Aorta (tissue), 5 donors: ENCODE data around the gene APOL1. TPM values are rescaled to one million over a fixed set of nuclear protein-coding genes. Genes with fewer than 3 reads are reported as not detected.

Source experiments
- ATAC-seq: fragments of 200-7000 bp; cut with Tn5 transposase; one replicate; pipeline ENCODE4 v1.9.1; 2022; ENCODE audit warnings: moderate library complexity; ENCODE audit not compliant: low FRiP score
- DNase-seq, 2 donors: peaks; one replicate each; pipeline ENCODE4 v3.0.0-alpha.2; 2020
- H3K27ac ChIP-seq, 2 donors: one replicate each; pipeline ENCODE4 v1.5.1; 2013; ENCODE audit warnings: low read length in 2 of 2, mild to moderate bottlenecking in 2 of 2, moderate library complexity in 2 of 2, control low read depth in 1 of 2, inconsistent platforms in 1 of 2, low read depth in 1 of 2
- H3K27me3 ChIP-seq, 2 donors: one replicate each; pipeline ENCODE4 v1.6.1; 2013; ENCODE audit warnings: control low read depth in 1 of 2, low read length in 1 of 2, mild to moderate bottlenecking in 1 of 2, moderate library complexity in 1 of 2; ENCODE audit not compliant: insufficient read depth in 2 of 2, control insufficient read depth in 1 of 2
- H3K36me3 ChIP-seq, 2 donors: one replicate each; pipeline ENCODE4 v1.6.1; 2013; ENCODE audit warnings: control low read depth in 1 of 2, low read length in 1 of 2, mild to moderate bottlenecking in 1 of 2; ENCODE audit not compliant: insufficient read depth in 2 of 2, control insufficient read depth in 1 of 2
- H3K4me1 ChIP-seq, 2 donors: one replicate each; pipeline ENCODE4 v1.6.1; 2013; ENCODE audit warnings: low read length in 2 of 2, control low read depth in 1 of 2, mild to moderate bottlenecking in 1 of 2, moderate library complexity in 1 of 2; ENCODE audit not compliant: insufficient read depth in 2 of 2, control insufficient read depth in 1 of 2
- H3K4me3 ChIP-seq, 2 donors: one replicate each; pipeline ENCODE4 v1.5.1; 2013; ENCODE audit warnings: low read length in 2 of 2, control low read depth in 1 of 2, mild to moderate bottlenecking in 1 of 2
- H3K9me3 ChIP-seq: one replicate; pipeline ENCODE4 v1.6.1; 2013; ENCODE audit warnings: mild to moderate bottlenecking, low read length; ENCODE audit not compliant: control insufficient read depth
- WGBS, 2 donors: extraction: QIAGEN DNeasy Blood & Tissue Kit; methylation state at CpG; one replicate each; pipeline ENCODE4 v1.1.7; 2013; 5-methylcytosine and 5-hydroxymethylcytosine counted together
- intact Hi-C, 2 donors: fragments of 100-400 bp; cut with DNase I; formaldehyde crosslinking; loops; one replicate each; pipeline versions ENCODE4 v1.14.2 to v1.15.0; 2022
- microRNA-seq, 2 donors: library from miRNA; unstranded; fragments of <30 nt; microRNA quantifications; one replicate each; pipeline ENCODE4 v1.2.0, GENCODE V29; 2020
- polyA plus RNA-seq, 2 donors: library from polyadenylated mRNA; stranded (reverse); fragments of 200-250 nt; gene quantifications; one replicate each; pipeline ENCODE4 v1.2.3, GENCODE V29; 2013
- total RNA-seq, 2 donors: library from RNA; stranded (reverse); fragmentation: NEBNext Ultra II Directional; extraction: Animal tissue kit (Norgen Biotek cat#: 25700); gene quantifications; one replicate each; pipeline ENCODE4 v1.2.1, GENCODE V29; 2021
- donor health status: healthy with polysubstance abuse.
- donor health status: Bipolar disorder and iron deficiency.
- donor health status: DM: no; HTN: no; CAD: no.
- donor health status: DM: no; HTN: no; CAD: no.
- donor health status: DM: yes; HTN: yes; CAD: no.

The APOL1 gene
- total and polyA plus RNA-seq, 4 donors = 14.1 to 74.0 (median 43.2) TPM

DNA sequence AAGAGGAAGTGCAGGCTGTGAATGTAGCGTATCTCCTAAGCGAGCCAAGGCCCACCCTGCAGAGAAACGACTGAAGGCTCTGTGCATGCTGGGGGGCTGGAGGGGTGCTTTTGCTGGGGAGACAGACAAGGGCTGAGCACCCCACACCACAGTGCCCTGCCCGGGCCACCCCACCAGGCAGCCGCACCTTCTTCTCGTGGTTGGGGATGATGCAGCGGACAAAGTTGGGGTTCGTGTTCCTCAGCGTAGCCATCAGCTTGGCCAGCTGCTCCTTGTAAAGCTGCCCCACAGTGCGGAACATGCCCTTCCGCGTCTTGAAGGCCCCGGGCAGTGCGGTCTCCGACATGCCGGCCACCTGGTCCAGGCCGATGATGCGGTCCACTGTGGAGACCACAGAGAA is 53.3 kb downstream of the APOL1 start:
- WGBS, 2 donors = 81 to 83% methylated on average over 17 to 18 of the region's 18 CpGs
- ATAC-seq (no peak), DNase-seq (no peak)
- Histone ChIP-seq H3K36me3 (peaks cover 9 to 51% of the 10 kb centered on the region in 2 donors), H3K4me3 (no peak overlapping the region), H3K27ac (no peak overlapping the region), H3K4me1 (no peaks in the 10 kb centered on the region), H3K27me3 (no peaks in the 10 kb centered on the region), H3K9me3 (no peaks in the 10 kb centered on the region)
- intact Hi-C loops = loop anchor here in 1 of 2 donors (5.0 kb wide), 1 partner anchor 166 kb away; no protein-coding TSS in a partner anchor

DNA sequence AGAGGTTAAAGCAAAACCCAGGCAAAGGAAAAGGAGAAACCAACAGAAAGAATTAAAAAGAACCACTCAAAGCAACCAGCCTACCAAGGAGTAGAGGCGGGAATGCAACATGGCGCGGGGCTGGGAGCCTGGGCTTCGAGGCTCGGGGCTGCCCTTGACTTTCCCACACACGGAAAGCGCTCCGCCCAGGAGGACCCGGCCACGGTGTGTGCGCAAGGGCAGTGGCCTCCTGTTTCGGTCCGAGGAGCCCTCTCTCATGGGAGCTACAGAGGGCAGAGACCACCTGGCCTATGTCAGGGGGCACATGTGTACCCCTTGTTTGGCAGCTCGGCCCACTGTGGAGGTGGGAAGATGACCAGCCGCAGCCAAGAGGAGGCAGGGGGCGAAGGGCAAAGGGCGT is 55.9 kb downstream of the APOL1 start:
- Histone ChIP-seq H3K36me3 (peaks cover 12 to 50% of the 10 kb centered on the region in 2 donors), H3K27me3 (no peaks in the 10 kb centered on the region), H3K9me3 (no peaks in the 10 kb centered on the region), H3K4me1 (no peaks in the 10 kb centered on the region), H3K4me3 (no peak overlapping the region), H3K27ac (no peak overlapping the region)
- ATAC-seq (no peak), DNase-seq (no peak)
- 78 to 89% methylated on average over 17 of the region's 17 CpGs for WGBS, 2 donors
- intact Hi-C loops = loop anchor here in 1 of 2 donors (5.0 kb wide), 1 partner anchor 163 kb away; no protein-coding TSS in a partner anchor

DNA sequence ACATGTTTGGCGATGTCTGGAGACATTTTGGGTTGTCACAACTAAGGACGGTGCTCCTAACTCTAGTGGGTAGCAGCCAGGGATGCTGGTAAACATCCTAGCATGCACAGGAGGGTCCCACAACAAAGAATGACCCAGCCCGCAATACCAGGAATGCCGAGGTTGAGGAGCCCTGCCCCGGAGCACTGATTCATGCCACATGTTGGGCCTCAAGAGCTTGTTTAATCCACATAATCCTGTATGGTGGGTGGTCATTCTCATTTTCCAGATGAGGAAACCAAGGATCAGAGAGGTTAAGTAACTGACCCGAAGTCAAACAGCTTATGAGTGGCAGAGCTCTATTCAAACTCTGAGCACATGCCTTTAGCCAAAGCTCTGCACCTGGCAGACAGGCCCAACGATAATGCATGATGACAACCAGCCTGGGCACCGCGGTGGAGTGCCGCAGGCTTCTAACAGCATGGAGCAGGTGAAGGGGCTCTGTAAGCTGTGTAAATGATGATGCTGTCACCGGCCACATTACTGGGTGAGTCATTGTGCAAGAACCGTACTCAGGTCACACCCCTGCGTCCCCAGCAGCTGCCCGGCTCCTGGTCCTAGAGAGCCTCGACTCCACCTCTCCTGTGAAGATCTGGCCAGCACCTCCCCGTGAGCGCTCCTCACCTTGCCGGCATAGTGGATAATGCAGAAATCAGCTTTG is 58.6 kb downstream of the APOL1 start:
- H3K27ac ChIP-seq = no peak overlapping the region

DNA sequence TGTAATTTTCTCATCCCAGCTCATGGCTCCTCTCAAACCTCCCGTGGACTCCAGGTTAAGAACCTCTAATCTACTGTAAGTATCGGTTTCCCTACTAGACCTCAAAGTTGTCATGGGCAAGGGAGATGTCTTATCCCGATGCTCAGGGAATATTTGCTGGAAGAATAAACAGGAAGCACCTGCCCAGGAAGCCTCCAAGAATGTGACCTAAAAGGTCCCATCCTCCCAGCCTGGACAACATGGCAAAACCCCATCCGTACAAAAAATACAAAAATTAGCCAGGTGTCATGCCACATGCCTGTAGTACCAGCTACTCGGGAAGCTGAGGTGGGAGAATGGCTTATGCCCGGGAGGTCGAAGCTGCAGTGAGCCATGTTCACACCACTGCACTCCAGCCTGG is 62.4 kb downstream of the APOL1 start:
- DNase-seq = no peak
- ATAC-seq = no peak
- no peaks in the 10 kb centered on the region for H3K27me3 ChIP-seq
- 64 to 70% methylated on average over 7 of the region's 7 CpGs for WGBS, 2 donors
- no peak overlapping the region for H3K27ac ChIP-seq
- no peaks in the 10 kb centered on the region for H3K9me3 ChIP-seq
- H3K36me3 ChIP-seq = peaks cover 7 to 38% of the 10 kb centered on the region in 2 donors
- no peak overlapping the region for H3K4me3 ChIP-seq
- intact Hi-C loops = no loop called here
- H3K4me1 ChIP-seq = no peaks in the 10 kb centered on the region

More for the DNA sequence above, 58.6 kb downstream of the APOL1 start:
- H3K4me1 ChIP-seq = no peaks in the 10 kb centered on the region
- H3K27me3 ChIP-seq = no peaks in the 10 kb centered on the region
- peaks cover 16 to 35% of the 10 kb centered on the region in 2 donors for H3K36me3 ChIP-seq
- no peak overlapping the region for H3K4me3 ChIP-seq
- WGBS, 2 donors = 63 to 73% methylated on average over 18 of the region's 18 CpGs
- intact Hi-C loops = no loop called here
- ATAC-seq = no peak
- DNase-seq = no peak
- no peaks in the 10 kb centered on the region for H3K9me3 ChIP-seq

DNA sequence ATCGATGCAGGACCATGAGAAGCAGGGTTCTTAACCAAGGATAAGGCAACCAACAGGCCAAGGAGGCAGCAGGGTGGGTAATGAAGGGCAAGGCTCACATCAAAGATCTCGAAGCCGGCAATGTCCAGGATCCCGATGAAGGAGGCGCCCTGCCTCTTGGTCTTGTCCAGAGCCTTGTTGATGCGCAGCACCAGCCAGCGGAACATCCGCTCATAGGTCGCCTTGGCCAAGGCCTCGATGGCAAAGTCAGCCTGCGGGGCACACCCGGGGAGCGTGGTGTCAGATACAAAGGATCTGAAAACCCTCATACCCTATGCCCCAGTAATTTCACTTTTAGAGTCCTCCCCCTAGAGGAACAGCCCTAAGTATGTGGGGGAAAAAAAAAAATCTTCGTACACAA is 63.5 kb downstream of the APOL1 start:
- H3K4me3 ChIP-seq = no peak overlapping the region
- no peak overlapping the region for H3K27ac ChIP-seq
- H3K36me3 ChIP-seq = peaks cover 7 to 32% of the 10 kb centered on the region in 2 donors
- no peaks in the 10 kb centered on the region for H3K9me3 ChIP-seq
- no peak for ATAC-seq
- DNase-seq = no peak
- no peaks in the 10 kb centered on the region for H3K4me1 ChIP-seq
- no peaks in the 10 kb centered on the region for H3K27me3 ChIP-seq
- intact Hi-C loops = no loop called here
- 93 to 94% methylated on average over 14 of the region's 14 CpGs for WGBS, 2 donors

Small RNA genes lying within 50 kb of the gene (microRNA-seq; reads per million reads assigned to microRNA genes)
- gene MIR6819 = 0 to 0.60 reads per million in 2 donors

Other genes with a start within 250 kb of the APOL1 start
- 100 to 1,000 TPM; 117 to 152 TPM for gene RBFOX2, start 224.3 kb upstream of the APOL1 start, total RNA-seq
- gene RBFOX2, start 224.3 kb upstream of the APOL1 start, polyA plus RNA-seq = 10 to 100 TPM; 29.9 to 42.5 TPM
- 100 to 1,000 TPM in 1 of 2 donors, 10 to 100 TPM in 1; 67.7 to 113 TPM for gene APOL3, start 92.4 kb upstream of the APOL1 start, total RNA-seq
- gene APOL3, start 92.4 kb upstream of the APOL1 start, polyA plus RNA-seq = 10 to 100 TPM; 40.2 to 58.8 TPM
- 10 to 100 TPM in 1 of 2 donors, 1 to 10 TPM in 1; 7.0 to 10.5 TPM for gene APOL4, start 51.3 kb upstream of the APOL1 start, total RNA-seq
- 1 to 10 TPM in 1 of 2 donors, under 1 TPM in 1; 0.82 to 1.8 TPM for gene APOL4, start 51.3 kb upstream of the APOL1 start, polyA plus RNA-seq
- 10 to 100 TPM; 42.0 to 62.8 TPM for gene APOL2, start 13.6 kb upstream of the APOL1 start, total RNA-seq
- 10 to 100 TPM; 26.4 to 30.6 TPM for gene APOL2, start 13.6 kb upstream of the APOL1 start, polyA plus RNA-seq
- 1,000 to 10,000 TPM; 1,564 to 1,890 TPM for gene MYH9, start 134.8 kb downstream of the APOL1 start, total RNA-seq
- gene MYH9, start 134.8 kb downstream of the APOL1 start, polyA plus RNA-seq = 100 to 1,000 TPM; 170 to 572 TPM
- gene TXN2, start 228.5 kb downstream of the APOL1 start, total RNA-seq = 10 to 100 TPM; 29.6 to 42.3 TPM
- 10 to 100 TPM; 54.2 to 72.6 TPM for gene TXN2, start 228.5 kb downstream of the APOL1 start, polyA plus RNA-seq